HepG2 (cell line): ENCODE results near the gene NMNAT3. TPM values are rescaled to one million over a fixed set of nuclear protein-coding genes. Genes with fewer than 3 reads are reported as not detected.

Experiments
- ATAC-seq: fragments of 200-7000 bp; cut with Tn5 transposase; 3 replicates; pipeline ENCODE4 v1.9.1; 2020; ENCODE audit warnings: mild to moderate bottlenecking, moderate library complexity
- BruUV-seq: library from RNA; stranded (reverse); fragments of 400-500 nt; replicated peaks from 2 replicates; lab custom pipeline; 2021; lab: Mats Ljungman, UMichigan
- CTCF ChIA-PET: fragments of 300-600 bp; formaldehyde crosslinking; extraction: SDS; loops from one replicate; lab custom pipeline; 2021; ENCODE audit warnings: low total read pairs, inconsistent platforms, low intra/inter-chr PET ratio; lab: Yijun Ruan, JAX
- POLR2A ChIA-PET: fragments of 350-600 bp; sonication (Branson Sonifier 250); formaldehyde crosslinking; loops from one replicate; lab custom pipeline; 2020; ENCODE audit warnings: antibody characterized with exemption, inconsistent platforms; lab: Yijun Ruan, JAX
- DNase-seq: peaks from one replicate; pipeline ENCODE4 v3.0.0-alpha.2; 2015; ENCODE audit warnings: low spot score
- FAIRE-seq: peaks from 3 replicates; lab custom pipeline; 2011; peaks lifted over from hg19 to GRCh38; lab: Jason Lieb, UNC
- H2AFZ ChIP-seq: one replicate; pipeline ENCODE4 v1.6.1; 2011; ENCODE audit warnings: low read length, inconsistent platforms
- H3K27ac ChIP-seq: fragments of 300-600 bp; 3 replicates; pipeline ENCODE4 v1.8.0; 2011; ENCODE audit warnings: mixed run types, mild to moderate bottlenecking, mixed read lengths, low read length, inconsistent platforms; ENCODE audit not compliant: insufficient read depth; ENCODE audit errors: extremely low read length
- H3K27me3 ChIP-seq, 2 experiments: fragments of 200-600 bp in 1 of 2; 2 replicates in 1 of 2; 3 replicates in 1 of 2; pipeline versions ENCODE4 v1.6.0 to v1.8.0; 2011; ENCODE audit warnings: low read length in 2 of 2, mild to moderate bottlenecking in 2 of 2, moderate library complexity in 2 of 2, inconsistent platforms in 1 of 2; ENCODE audit not compliant: insufficient read depth in 2 of 2, control insufficient read depth in 1 of 2
- H3K36me3 ChIP-seq, 2 experiments: fragments of 200-600 bp in 1 of 2; replicated peaks in 1 of 2; 2 replicates in 1 of 2; 3 replicates in 1 of 2; pipeline versions ENCODE4 v1.5.1 to v1.8.0; 2011; ENCODE audit warnings: low read length in 2 of 2, inconsistent platforms in 1 of 2; ENCODE audit not compliant: insufficient read depth in 2 of 2, control insufficient read depth in 1 of 2
- H3K4me1 ChIP-seq: 2 replicates; pipeline ENCODE4 v1.5.1; 2012; ENCODE audit warnings: low read length, inconsistent platforms; ENCODE audit not compliant: insufficient read depth
- H3K4me2 ChIP-seq: 2 replicates; pipeline ENCODE4 v1.6.0; 2011; ENCODE audit warnings: low read depth, low read length, inconsistent platforms
- H3K4me3 ChIP-seq, 3 experiments: fragments of 200-600 bp in 1 of 3; sonication (generic), shearing (Covaris generic) in 1 of 3; replicated peaks in 1 of 3; 2 replicates each; pipeline ENCODE4 v1.5.1; 2011 to 2016; ENCODE audit warnings: low read length in 3 of 3, inconsistent platforms in 2 of 3, low read depth in 2 of 3, mild to moderate bottlenecking in 2 of 3, control low read depth in 1 of 3, mixed read lengths in 1 of 3; ENCODE audit not compliant: insufficient read depth in 1 of 3
- H3K79me2 ChIP-seq: one replicate; pipeline ENCODE4 v1.6.1; 2011; ENCODE audit warnings: low read length, inconsistent platforms; ENCODE audit not compliant: insufficient read depth
- H3K9ac ChIP-seq: 2 replicates; pipeline ENCODE4 v1.6.0; 2011; ENCODE audit warnings: mild to moderate bottlenecking, low read depth, low read length, inconsistent platforms; ENCODE audit not compliant: insufficient read depth
- H3K9me3 ChIP-seq: 2 replicates; pipeline ENCODE4 v1.5.1; 2012; ENCODE audit warnings: mild to moderate bottlenecking, low read length
- H4K20me1 ChIP-seq: 2 replicates; pipeline ENCODE4 v1.6.0; 2011; ENCODE audit warnings: inconsistent platforms, mild to moderate bottlenecking, low read length, moderate library complexity; ENCODE audit not compliant: insufficient read depth
- CCAR2 ChIP-seq: fragments of 200-400 bp; formaldehyde crosslinking; optimal IDR thresholded peaks from 2 replicates; pipeline ENCODE3; 2018; ENCODE audit warnings: low read depth, mild to moderate bottlenecking, low read length, moderate library complexity
- CREM ChIP-seq, 2 experiments: sonication (generic) in 1 of 2; formaldehyde crosslinking in 1 of 2; IDR thresholded peaks; 2 replicates each; pipeline versions ENCODE4 v1.4.0 to v1.6.1; 2016 to 2020; ENCODE audit warnings: antibody characterized with exemption in 1 of 2, mild to moderate bottlenecking in 1 of 2, missing genetic modification reagents in 1 of 2
- FOXP1 ChIP-seq, 2 experiments: fragments of 450-650 bp in 1 of 2; IDR thresholded peaks; 2 replicates each; pipeline ENCODE4 v1.6.1; 2017 to 2018; ENCODE audit warnings: antibody characterized with exemption in 1 of 2
- MED13 ChIP-seq: sonication (generic); formaldehyde crosslinking; IDR thresholded peaks from 2 replicates; pipeline ENCODE4 v1.5.0; 2020; ENCODE audit warnings: missing genetic modification reagents
- SALL1 ChIP-seq: sonication (generic); formaldehyde crosslinking; IDR thresholded peaks from 2 replicates; pipeline ENCODE4 v1.8.0; 2022; ENCODE audit warnings: mild to moderate bottlenecking, missing genetic modification reagents
- TCF7L2 ChIP-seq: IDR thresholded peaks from 2 replicates; pipeline ENCODE4 v1.6.1; 2011; ENCODE audit warnings: mild to moderate bottlenecking, low read depth, low read length, moderate library complexity
- ZFP82 ChIP-seq: sonication (generic); formaldehyde crosslinking; IDR thresholded peaks from 2 replicates; pipeline ENCODE4 v1.5.1; 2020; ENCODE audit warnings: mild to moderate bottlenecking, missing genetic modification reagents, borderline replicate concordance
- ZFYVE20 ChIP-seq: sonication (generic); formaldehyde crosslinking; IDR thresholded peaks from 2 replicates; pipeline ENCODE4 v1.8.0; 2023; ENCODE audit warnings: low read depth, mild to moderate bottlenecking, moderate library complexity, missing genetic modification reagents, borderline replicate concordance
- ZNF530 ChIP-seq: sonication (generic); formaldehyde crosslinking; IDR thresholded peaks from 2 replicates; pipeline ENCODE4 v1.5.0; 2020; ENCODE audit warnings: low read depth, mild to moderate bottlenecking, missing genetic modification reagents
- ZNF597 ChIP-seq: sonication (generic); formaldehyde crosslinking; IDR thresholded peaks from 2 replicates; pipeline ENCODE4 v1.5.0; 2020; ENCODE audit warnings: missing genetic modification reagents
- WGBS: methylation state at CpG from one replicate; pipeline ENCODE4 v1.1.6; 2017; ENCODE audit warnings: low lambda C conversion rate; 5-methylcytosine and 5-hydroxymethylcytosine counted together
- in situ Hi-C: cut with HindIII; loops from 2 replicates; pipeline ENCODE4 v1.10.0; 2017; ENCODE audit warnings: low pct_unique_long_range_greater_than_20kb; ENCODE audit not compliant: extremely low pct_ligation_motif_present
- intact Hi-C: fragments of 100-400 bp; cut with micrococcal nuclease; formaldehyde crosslinking; loops from one replicate; pipeline ENCODE4 v1.10.0; 2022; ENCODE audit not compliant: unreplicated experiment
- polyA plus RNA-seq, 8 experiments: library from polyadenylated mRNA; depleted of rRNA in 3 of 8; stranded (reverse) in 7 of 8; unstranded in 1 of 8; fragments of >200 nt; fragmentation: Illumina TruSeq in 4 of 8; extraction: Trizol in 4 of 8; gene quantifications; 2 replicates each; pipeline versions ENCODE4 v1.2.1 to v1.2.3, GENCODE V29; 2011 to 2016; ENCODE audit warnings: low read depth in 4 of 8, missing spikeins in 1 of 8, mixed read lengths in 1 of 8; ENCODE audit not compliant: insufficient read depth in 1 of 8
- total RNA-seq, 5 experiments: library from RNA; depleted of rRNA; stranded (reverse); fragments of >200 nt; fragmentation: Illumina TruSeq; extraction: Trizol; gene quantifications; 2 replicates each; pipeline ENCODE4 v1.2.3, GENCODE V29; 2016; ENCODE audit warnings: low read depth in 1 of 5

The NMNAT3 gene
- total and polyA plus RNA-seq, 2 of the 13 experiments (the other 11 are each of a cell fraction or from before 2014, with no cell fraction given): 6.1 to 7.0 TPM

- H3K36me3 ChIP-seq: no peaks in the 10 kb centered on the region
- H2AFZ ChIP-seq: no peak overlapping the region
- TF ChIP-seq FOXP1 (IDR thresholded peaks at IDR 0.05) (no peak), FOXP1 (CRISPR knock-in tag; IDR thresholded peaks at IDR 0.05) (no peak)
- no peaks in the 10 kb centered on the region for H3K4me1 ChIP-seq
- no peak overlapping the region for H3K4me3 ChIP-seq
- no peak for FAIRE-seq
- no peak overlapping the region for H3K9ac ChIP-seq
- H3K27ac ChIP-seq: no peak overlapping the region
- no TSS peak for BruUV-seq
- no peaks in the 10 kb centered on the region for H3K9me3 ChIP-seq
- WGBS: 0% methylated on average over 1 of the region's 1 CpG
- intact Hi-C loops (no loop called here), in situ Hi-C loops (no loop called here)
- ATAC-seq: no peak
- H4K20me1 ChIP-seq: no peaks in the 10 kb centered on the region
- no peak for DNase-seq
- H3K79me2 ChIP-seq: no peaks in the 10 kb centered on the region
- CTCF ChIA-PET: no interaction called here
- H3K4me2 ChIP-seq: no peak overlapping the region
- POLR2A ChIA-PET: no interaction called here
- H3K27me3 ChIP-seq: no peaks in the 10 kb centered on the region; a peak in 1 of 5 replicates
These were observed 16.8 kb upstream of the NMNAT3 start for GRCh38 chr3:139694542-139694941.

GRCh38 chr3:139691619-139692018 is 13.8 kb upstream of the NMNAT3 start:
- CTCF ChIA-PET: no interaction called here
- Histone ChIP-seq H3K9me3 (no peaks in the 10 kb centered on the region), H3K9ac (no peak overlapping the region), H3K36me3 (no peaks in the 10 kb centered on the region)
- no peak for TF ChIP-seq MED13 (CRISPR knock-in tag)
- TF ChIP-seq CCAR2: no peak
- no peak for TF ChIP-seq ZFYVE20 (CRISPR knock-in tag)
- TF ChIP-seq CREM (IDR thresholded peaks at IDR 0.05): no peak
- TF ChIP-seq CREM (CRISPR knock-in tag; IDR thresholded peaks at IDR 0.05): no peak
- TF ChIP-seq ZNF597 (CRISPR knock-in tag): no peak
- TF ChIP-seq TCF7L2: no peak
- TF ChIP-seq ZNF530 (CRISPR knock-in tag): no peak
- no peak for TF ChIP-seq SALL1 (CRISPR knock-in tag)
- no peak for TF ChIP-seq ZFP82 (CRISPR knock-in tag)
- TF ChIP-seq, all 625 proteins: peak for 0
- in situ Hi-C loops: no loop called here
- Histone ChIP-seq H2AFZ (no peak overlapping the region), H4K20me1 (no peaks in the 10 kb centered on the region), H3K4me3 (no peak overlapping the region), H3K27ac (no peak overlapping the region), H3K4me2 (no peak overlapping the region), H3K79me2 (no peaks in the 10 kb centered on the region), H3K4me1 (no peaks in the 10 kb centered on the region), H3K27me3 (peaks cover 0 to 5% of the 10 kb centered on the region in 2 experiments; a peak in 1 of 5 replicates)
- POLR2A ChIA-PET: no interaction called here
- FAIRE-seq (no peak), ATAC-seq (no peak), DNase-seq (no peak)
- no TSS peak for BruUV-seq
- intact Hi-C loops: no loop called here
